ENCODE results near the gene SPAG6. TPM values are rescaled to one million over a fixed set of nuclear protein-coding genes. Genes with fewer than 3 reads are reported as not detected.

The SPAG6 gene
- total and polyA plus RNA-seq, 2 donors (not counting 1 experiment from before 2014, with no cell fraction given) = not detected

- H3K27me3 ChIP-seq (ENCODE audit: control insufficient read depth, insufficient read depth, low read length) = peaks cover under 1% of the 10 kb centered on the region
- H2AFZ ChIP-seq (ENCODE audit: low read length) = no peak overlapping the region
Observed at GRCh38 chr10:22329150-22329549, 16.1 kb upstream of the SPAG6 start.

GRCh38 chr10:22332116-22332692 lies 13.1 kb upstream of the SPAG6 start:
- no peak for TF ChIP-seq EZH2 (IDR thresholded peaks at IDR 0.05; ENCODE audit: low read length, missing control alignments)
- TF ChIP-seq CTCF (conservative IDR thresholded peaks at IDR 0.05 in 1 of 2, IDR thresholded peaks at IDR 0.05 in 1 of 2; ENCODE audit: low read depth in 1 of 2, low read length in 2 of 2) = no peak
- peaks cover 2% of the 10 kb centered on the region for H3K4me1 ChIP-seq (ENCODE audit: control insufficient read depth, extremely low read depth, insufficient read depth, low read length)
- H3K9me3 ChIP-seq (ENCODE audit: control insufficient read depth, insufficient read depth, low read depth, low read length) = no peaks in the 10 kb centered on the region
- H4K20me1 ChIP-seq (ENCODE audit: control insufficient read depth, extremely low read depth, insufficient read depth, low read length) = no peaks in the 10 kb centered on the region
- no peak for DNase-seq (ENCODE audit: low read depth in 2 of 2)
- H3K36me3 ChIP-seq (ENCODE audit: control insufficient read depth, insufficient read depth, low read length) = peaks cover 3% of the 10 kb centered on the region
- H3K27ac ChIP-seq (ENCODE audit: insufficient read depth, low read length) = no peak overlapping the region
- H3K79me2 ChIP-seq (ENCODE audit: control insufficient read depth, insufficient read depth, low read length) = no peaks in the 10 kb centered on the region
- no peak overlapping the region for H3K9ac ChIP-seq (ENCODE audit: insufficient read depth, low read length)
- peaks cover 27% of the 10 kb centered on the region for H3K27me3 ChIP-seq (ENCODE audit: control insufficient read depth, insufficient read depth, low read length)
- H3K4me3 ChIP-seq (replicated peaks in 1 of 4; ENCODE audit: control extremely low read depth in 1 of 4, insufficient read depth in 1 of 4, low read depth in 3 of 4, low read length in 4 of 4) = no peak overlapping the region
- no peak overlapping the region for H2AFZ ChIP-seq (ENCODE audit: low read length)
- H3K4me2 ChIP-seq (ENCODE audit: extremely low read depth, insufficient read depth, low read length) = no peak overlapping the region

More at GRCh38 chr10:22329150-22329549, 16.1 kb upstream of the SPAG6 start:
- no peak for DNase-seq (ENCODE audit: low read depth in 2 of 2)
- Histone ChIP-seq H4K20me1 (ENCODE audit: control insufficient read depth, extremely low read depth, insufficient read depth, low read length) (no peaks in the 10 kb centered on the region), H3K9ac (ENCODE audit: insufficient read depth, low read length) (no peak overlapping the region), H3K27ac (ENCODE audit: insufficient read depth, low read length) (no peak overlapping the region), H3K4me1 (ENCODE audit: control insufficient read depth, extremely low read depth, insufficient read depth, low read length) (no peaks in the 10 kb centered on the region), H3K4me3 (replicated peaks in 1 of 4; ENCODE audit: control extremely low read depth in 1 of 4, insufficient read depth in 1 of 4, low read depth in 3 of 4, low read length in 4 of 4) (no peak overlapping the region), H3K79me2 (ENCODE audit: control insufficient read depth, insufficient read depth, low read length) (peaks cover 2% of the 10 kb centered on the region), H3K9me3 (ENCODE audit: control insufficient read depth, insufficient read depth, low read depth, low read length) (no peaks in the 10 kb centered on the region), H3K4me2 (ENCODE audit: extremely low read depth, insufficient read depth, low read length) (no peak overlapping the region), H3K36me3 (ENCODE audit: control insufficient read depth, insufficient read depth, low read length) (peaks cover 3% of the 10 kb centered on the region)
- TF ChIP-seq EZH2 (IDR thresholded peaks at IDR 0.05; ENCODE audit: low read length, missing control alignments) (no peak), CTCF (conservative IDR thresholded peaks at IDR 0.05 in 1 of 2, IDR thresholded peaks at IDR 0.05 in 1 of 2; ENCODE audit: low read depth in 1 of 2, low read length in 2 of 2) (no peak)

- H3K4me3 ChIP-seq (replicated peaks in 1 of 4; ENCODE audit: control extremely low read depth in 1 of 4, insufficient read depth in 1 of 4, low read depth in 3 of 4, low read length in 4 of 4) = no peak overlapping the region
Observed at GRCh38 chr10:22333167-22333974, 11.9 kb upstream of the SPAG6 start.

More at GRCh38 chr10:22333167-22333974, 11.9 kb upstream of the SPAG6 start:
- Histone ChIP-seq H3K4me1 (ENCODE audit: control insufficient read depth, extremely low read depth, insufficient read depth, low read length) (peaks cover 2% of the 10 kb centered on the region), H3K36me3 (ENCODE audit: control insufficient read depth, insufficient read depth, low read length) (peaks cover 3% of the 10 kb centered on the region), H2AFZ (ENCODE audit: low read length) (no peak overlapping the region), H4K20me1 (ENCODE audit: control insufficient read depth, extremely low read depth, insufficient read depth, low read length) (no peaks in the 10 kb centered on the region), H3K9ac (ENCODE audit: insufficient read depth, low read length) (no peak overlapping the region), H3K27ac (ENCODE audit: insufficient read depth, low read length) (no peak overlapping the region), H3K4me2 (ENCODE audit: extremely low read depth, insufficient read depth, low read length) (no peak overlapping the region), H3K27me3 (ENCODE audit: control insufficient read depth, insufficient read depth, low read length) (peaks cover 38% of the 10 kb centered on the region), H3K79me2 (ENCODE audit: control insufficient read depth, insufficient read depth, low read length) (no peaks in the 10 kb centered on the region), H3K9me3 (ENCODE audit: control insufficient read depth, insufficient read depth, low read depth, low read length) (no peaks in the 10 kb centered on the region)
- no peak for DNase-seq (ENCODE audit: low read depth in 2 of 2)
- TF ChIP-seq CTCF (conservative IDR thresholded peaks at IDR 0.05 in 1 of 2, IDR thresholded peaks at IDR 0.05 in 1 of 2; ENCODE audit: low read depth in 1 of 2, low read length in 2 of 2) = no peak
- no peak for TF ChIP-seq EZH2 (IDR thresholded peaks at IDR 0.05; ENCODE audit: low read length, missing control alignments)
